ENCODE results near the gene CDC45.

- TF ChIP-seq CTCF (IDR thresholded peaks at IDR 0.05 in 4 of 5, conservative IDR thresholded peaks at IDR 0.05 in 1 of 5) (no peak), POLR2A (IDR thresholded peaks at IDR 0.05) (no peak)
Measured at GRCh38 chr22:19492504-19493174, 12.9 kb downstream of the CDC45 start.
